DOHH2 (cell line): ENCODE results near the gene ABCC9.

Experiments used
- CTCF ChIP-seq: fragments of 200-600 bp; sonication (generic); IDR thresholded peaks from one replicate; pipeline ENCODE4 v1.5.1; 2014; ENCODE audit warnings: antibody characterized with exemption, mild to moderate bottlenecking, low read depth, low read length; ENCODE audit not compliant: poor library complexity, severe bottlenecking
- EZH2phosphoT487 ChIP-seq: fragments of 200-600 bp; sonication (generic); IDR thresholded peaks from 2 replicates; pipeline ENCODE4 v1.6.1; 2017; ENCODE audit warnings: borderline replicate concordance, mild to moderate bottlenecking, antibody characterized with exemption, low read length, moderate library complexity, mixed read lengths

GRCh38 chr12:21987755-21988154, 46.5 kb upstream of the ABCC9 start:
- TF ChIP-seq CTCF, result no peak
- TF ChIP-seq EZH2phosphoT487, result no peak
